KBM-7 (cell line): ENCODE measurements around the gene SIK3.

Experiments used
- DNase-seq: peaks from one replicate; pipeline ENCODE4 v3.0.0-alpha.2; 2015
- in situ Hi-C: fragments of 300-500 bp; cut with MboI; formaldehyde crosslinking; loops from 2 replicates; pipeline ENCODE4 v1.14.3; 2020; ENCODE audit warnings: low sequenced_read_pairs, low pct_unique_long_range_greater_than_20kb, mixed read lengths

SIK3 gene

DNA sequence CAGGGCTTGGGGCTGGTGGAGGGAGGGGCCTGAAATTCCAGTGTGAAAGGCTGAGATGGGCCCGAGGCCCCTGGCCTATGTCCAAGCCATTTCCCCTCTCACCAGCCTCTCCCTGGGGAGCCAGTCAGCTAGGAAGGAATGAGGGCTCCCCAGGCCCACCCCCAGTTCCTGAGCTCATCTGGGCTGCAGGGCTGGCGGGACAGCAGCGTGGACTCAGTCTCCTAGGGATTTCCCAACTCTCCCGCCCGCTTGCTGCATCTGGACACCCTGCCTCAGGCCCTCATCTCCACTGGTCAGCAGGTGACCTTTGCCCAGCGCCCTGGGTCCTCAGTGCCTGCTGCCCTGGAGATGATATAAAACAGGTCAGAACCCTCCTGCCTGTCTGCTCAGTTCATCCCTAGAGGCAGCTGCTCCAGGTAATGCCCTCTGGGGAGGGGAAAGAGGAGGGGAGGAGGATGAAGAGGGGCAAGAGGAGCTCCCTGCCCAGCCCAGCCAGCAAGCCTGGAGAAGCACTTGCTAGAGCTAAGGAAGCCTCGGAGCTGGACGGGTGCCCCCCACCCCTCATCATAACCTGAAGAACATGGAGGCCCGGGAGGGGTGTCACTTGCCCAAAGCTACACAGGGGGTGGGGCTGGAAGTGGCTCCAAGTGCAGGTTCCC lies 268.6 kb downstream of the SIK3 start, which contains the start of gene APOC3:
Gene APOC3 (plus strand): TSS at position 383 of the 659 bp plus-strand sequence. CDS start 676 bp downstream, outside the sequence.
- DNase-seq, result no peak
- in situ Hi-C loops, result no loop called here

DNA sequence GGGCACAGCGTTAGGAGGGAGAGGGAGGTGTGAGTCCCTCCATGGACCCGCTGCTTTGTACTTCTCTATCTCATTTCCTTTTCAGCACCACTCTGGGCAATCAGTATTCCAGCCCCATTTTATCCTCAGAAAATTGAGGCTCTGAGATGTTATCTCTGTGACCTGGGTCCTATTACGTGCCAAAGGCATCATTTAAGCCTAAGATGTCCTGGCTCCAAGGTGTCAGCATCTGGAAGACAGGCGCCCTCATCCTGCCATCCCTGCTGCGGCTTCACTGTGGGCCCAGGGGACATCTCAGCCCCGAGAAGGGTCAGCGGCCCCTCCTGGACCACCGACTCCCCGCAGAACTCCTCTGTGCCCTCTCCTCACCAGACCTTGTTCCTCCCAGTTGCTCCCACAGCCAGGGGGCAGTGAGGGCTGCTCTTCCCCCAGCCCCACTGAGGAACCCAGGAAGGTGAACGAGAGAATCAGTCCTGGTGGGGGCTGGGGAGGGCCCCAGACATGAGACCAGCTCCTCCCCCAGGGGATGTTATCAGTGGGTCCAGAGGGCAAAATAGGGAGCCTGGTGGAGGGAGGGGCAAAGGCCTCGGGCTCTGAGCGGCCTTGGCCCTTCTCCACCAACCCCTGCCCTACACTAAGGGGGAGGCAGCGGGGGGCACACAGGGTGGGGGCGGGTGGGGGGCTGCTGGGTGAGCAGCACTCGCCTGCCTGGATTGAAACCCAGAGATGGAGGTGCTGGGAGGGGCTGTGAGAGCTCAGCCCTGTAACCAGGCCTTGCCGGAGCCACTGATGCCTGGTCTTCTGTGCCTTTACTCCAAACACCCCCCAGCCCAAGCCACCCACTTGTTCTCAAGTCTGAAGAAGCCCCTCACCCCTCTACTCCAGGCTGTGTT lies 269.4 kb downstream of the SIK3 start:
- no peak for DNase-seq
- in situ Hi-C loops, result no loop called here

DNA sequence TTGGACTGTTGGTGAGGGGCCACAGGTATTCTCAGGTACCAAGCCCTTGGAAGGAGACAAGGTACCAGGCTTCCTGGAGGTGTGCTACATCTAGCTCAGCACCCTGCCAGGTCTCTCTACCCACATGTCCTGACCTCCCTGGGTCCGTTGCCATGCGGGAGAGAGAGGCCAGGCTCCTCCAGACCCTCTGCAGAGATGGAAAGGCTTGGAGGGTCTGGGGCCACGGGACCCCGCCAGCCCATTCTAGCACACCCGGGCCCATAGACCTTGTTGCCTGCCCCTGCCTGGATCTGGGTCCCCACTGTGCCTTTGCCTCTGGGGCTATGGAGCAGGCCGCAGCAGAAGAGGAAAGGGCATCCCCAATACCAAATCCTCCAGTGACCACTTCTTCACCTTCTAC lies 270.8 kb downstream of the SIK3 start:
- in situ Hi-C loops, result no loop called here
- DNase-seq, result no peak

DNA sequence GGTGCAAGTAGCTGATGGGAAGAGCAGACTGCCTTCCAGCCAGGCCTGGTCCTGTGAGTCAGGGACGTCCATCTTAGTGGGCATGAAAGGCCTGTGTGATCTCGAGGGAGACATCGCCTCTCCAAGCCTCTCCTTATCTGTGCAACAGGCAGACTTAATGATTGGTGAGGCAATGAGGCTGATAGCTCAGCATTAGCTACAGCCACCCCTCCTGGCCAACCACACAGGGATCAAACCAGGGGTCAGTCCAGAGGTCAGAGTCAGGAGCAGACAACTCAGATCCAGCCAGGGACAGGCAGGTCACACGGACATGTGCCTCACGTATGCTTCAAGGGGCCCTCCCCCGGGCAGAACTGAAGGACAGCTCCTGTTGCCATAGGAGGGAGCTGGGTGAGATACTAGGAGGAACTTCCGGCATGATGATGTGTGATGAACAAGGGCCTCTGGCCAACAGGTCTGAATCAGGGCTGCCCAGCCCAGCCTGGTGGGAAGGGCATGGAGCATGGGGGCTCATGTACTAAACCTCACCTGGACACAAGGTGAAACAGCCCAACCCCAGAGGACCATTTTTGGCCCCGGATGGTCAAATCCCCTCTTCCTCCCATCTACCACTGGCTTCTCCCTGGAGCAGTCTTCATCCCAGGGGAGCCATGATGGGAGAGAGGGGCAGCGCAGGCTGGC lies 271.3 kb downstream of the SIK3 start:
- in situ Hi-C loops, result no loop called here
- no peak for DNase-seq

DNA sequence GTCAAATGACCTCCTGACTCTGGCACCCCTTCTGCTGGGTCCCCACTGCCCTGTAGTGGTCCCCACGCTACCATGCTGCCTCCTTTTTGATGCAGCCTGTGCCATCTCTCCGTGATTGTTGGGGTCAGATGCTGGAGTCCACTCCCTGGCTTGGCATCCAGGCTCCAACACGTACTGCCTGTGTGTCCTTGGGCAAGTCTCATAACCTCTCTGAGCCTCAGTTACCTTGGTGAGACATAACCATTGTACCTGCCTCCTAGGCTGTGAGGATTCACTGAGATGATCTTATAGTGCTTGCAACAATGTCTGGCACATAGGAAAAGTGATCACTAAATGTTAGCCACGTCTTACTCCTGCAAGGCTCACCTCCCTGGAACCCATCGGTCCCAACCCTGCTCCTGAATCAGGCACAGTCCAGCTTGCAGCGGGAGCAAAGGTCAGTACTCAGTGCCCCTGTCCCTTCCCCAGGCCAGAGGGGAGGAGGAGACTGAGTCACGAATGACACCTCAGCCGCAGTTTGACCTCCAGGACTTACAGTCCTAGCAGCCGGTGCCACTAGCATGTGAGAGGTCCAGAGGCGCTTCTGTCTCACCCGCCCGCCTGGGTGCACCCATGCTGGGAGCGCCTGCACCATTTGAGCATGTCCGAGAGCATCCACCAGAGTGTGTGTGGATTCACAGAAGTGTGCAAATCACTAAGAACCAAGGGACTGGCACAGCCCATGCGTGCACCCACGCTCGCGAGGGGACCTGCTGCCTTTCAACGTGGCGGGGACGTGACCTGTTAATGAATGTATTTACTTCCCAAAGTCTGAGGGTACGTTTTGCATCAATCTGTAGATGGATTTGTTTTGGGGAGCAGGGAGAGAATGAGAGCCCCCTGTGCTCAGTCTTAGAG lies 272.1 kb downstream of the SIK3 start:
- in situ Hi-C loops, result no loop called here
- no peak for DNase-seq

DNA sequence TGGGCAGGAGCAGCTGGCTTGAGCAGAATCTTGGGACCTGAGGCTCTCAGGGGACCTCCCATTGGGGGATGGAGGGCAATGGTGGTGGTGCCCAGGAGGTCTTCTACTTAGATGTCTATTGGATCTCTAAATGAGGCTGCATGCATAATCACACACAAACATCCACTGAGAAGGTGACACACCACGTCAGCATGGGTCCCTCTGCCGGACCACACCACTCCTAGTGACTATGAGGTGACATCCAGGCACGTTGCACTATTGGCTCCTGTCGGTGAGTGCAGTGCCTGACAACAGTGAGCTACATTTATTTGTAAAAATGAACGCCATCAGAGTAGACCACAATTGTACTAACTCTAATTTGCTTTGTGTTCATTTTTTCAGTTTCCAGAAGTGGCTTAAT lies 272.8 kb downstream of the SIK3 start:
- in situ Hi-C loops, result no loop called here
- no peak for DNase-seq

DNA sequence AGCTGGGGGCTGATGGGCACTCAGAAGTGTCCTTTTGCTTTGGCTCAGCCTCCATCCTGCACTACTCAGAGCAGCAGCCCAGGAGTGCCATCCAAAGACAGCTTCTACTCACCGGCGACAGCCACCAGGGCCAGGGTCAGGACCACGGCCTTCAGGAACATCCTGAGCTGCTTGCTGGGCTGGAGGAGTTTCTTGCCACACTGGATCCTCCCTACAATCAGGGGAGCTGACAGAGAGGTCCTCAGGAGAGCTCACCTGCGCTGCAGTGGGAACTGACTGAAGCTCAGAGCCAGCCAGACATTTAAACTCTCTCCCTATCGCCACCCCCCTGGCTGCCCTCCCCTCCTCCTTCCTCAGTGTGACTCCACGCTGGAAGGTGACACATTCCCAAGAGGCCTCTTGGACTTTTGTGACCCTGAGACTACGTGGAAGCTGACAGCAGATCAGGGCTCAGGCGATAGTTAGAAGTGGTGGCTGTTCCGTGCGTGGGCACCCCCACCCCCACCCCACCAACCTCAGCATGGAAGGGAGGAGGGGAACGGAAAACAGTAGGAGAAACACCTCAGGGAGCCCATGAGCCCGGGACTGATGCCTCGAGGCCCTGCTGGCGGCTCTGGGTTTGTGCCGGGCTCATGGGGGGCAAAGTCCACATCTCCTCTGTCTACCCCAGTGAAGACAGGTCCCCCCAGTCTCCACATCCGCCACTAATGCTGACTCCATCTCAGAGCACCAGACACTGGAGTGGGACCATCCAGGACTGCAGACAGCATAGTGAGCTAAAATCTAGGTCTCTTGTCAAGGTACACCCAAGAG lies 275.0 kb downstream of the SIK3 start, which contains the start of gene APOA4:
Gene APOA4 (minus strand): TSS at position 274 of the 813 bp plus-strand sequence. CDS start 113 bp downstream, at position 161.
- in situ Hi-C loops, result no loop called here
- DNase-seq, result no peak

DNA sequence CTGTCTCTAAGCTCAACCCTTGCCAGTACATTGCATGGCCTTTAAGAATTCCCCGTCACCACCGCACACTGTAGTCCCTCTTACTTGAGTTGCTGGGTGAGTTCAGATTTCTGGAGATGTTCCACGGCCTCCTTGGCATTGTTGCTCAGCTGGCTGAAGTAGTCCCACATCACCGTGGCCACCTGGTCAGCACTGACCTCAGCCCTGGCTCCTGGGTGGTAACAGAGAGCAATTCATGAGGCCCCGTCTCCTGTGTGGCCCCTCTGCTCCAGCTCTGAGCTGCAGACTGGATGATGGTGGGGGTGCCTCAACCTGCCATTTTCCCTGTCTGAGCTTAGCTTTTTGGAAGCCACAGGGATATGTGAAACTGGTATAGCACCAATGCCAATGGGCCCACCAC lies 275.7 kb downstream of the SIK3 start:
- no peak for DNase-seq
- in situ Hi-C loops, result no loop called here

DNA sequence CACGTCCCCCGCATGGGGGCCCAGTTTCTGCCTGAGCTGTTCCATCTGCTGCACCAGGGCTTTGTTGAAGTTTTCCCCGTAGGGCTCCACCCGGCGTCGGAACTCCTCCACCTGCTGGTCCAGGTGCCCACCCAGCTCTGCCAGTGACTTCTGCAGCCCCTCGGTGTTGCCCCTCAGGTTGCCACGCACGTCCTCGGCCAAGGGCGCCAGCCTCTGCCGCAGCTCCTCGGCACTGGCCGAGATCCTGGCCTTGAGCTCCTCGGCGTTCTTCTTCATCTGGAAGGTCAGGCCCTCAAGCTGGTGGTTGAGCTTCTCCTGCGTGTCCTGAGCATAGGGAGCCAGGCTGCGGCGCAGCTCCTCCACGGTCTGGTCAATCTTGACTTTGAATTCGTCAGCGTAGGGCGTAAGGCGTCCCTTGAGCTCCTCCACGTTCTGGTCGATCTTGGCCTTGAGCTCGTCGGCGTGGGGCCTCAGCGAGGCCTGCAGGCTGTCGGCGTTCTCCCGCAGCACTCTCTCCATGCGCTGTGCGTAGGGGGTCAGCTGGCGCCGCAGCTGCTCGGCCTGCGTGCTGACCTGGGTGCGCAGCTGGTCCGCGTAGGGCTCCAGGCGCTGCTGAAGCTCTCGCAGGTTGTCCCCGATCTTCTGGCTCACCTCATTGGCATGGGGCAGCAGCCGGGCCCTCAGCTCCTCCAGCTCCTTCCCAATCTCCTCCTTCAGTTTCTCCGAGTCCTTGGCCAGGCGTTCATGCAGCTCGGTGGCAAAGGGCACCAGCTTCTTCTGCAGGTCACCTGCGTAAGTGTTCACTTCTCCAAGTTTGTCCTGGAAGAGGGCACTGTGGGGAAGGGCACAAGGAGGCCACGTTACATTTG lies 276.9 kb downstream of the SIK3 start:
- no peak for DNase-seq
- in situ Hi-C loops, result no loop called here

DNA sequence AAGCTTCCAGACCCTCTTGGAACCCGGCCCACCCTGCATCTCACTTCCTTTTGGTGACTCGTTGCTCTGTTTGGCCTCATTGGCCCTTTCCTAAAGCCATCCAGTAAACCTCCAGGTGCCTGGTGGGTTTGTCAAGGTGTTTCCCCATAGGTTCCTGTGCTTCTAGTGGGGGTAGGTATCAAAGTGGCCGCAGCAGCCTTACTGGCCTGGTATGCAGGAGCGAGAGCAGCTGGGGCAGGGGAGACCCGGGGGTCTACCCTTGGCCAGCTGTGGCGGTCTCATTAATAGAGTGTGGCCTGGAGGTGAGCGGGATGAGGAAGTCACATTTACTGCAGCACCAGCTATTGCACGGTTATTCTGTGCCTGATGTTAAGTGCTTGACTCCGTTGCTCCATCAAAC lies 279.2 kb downstream of the SIK3 start:
- no peak for DNase-seq
- in situ Hi-C loops, result no loop called here

DNA sequence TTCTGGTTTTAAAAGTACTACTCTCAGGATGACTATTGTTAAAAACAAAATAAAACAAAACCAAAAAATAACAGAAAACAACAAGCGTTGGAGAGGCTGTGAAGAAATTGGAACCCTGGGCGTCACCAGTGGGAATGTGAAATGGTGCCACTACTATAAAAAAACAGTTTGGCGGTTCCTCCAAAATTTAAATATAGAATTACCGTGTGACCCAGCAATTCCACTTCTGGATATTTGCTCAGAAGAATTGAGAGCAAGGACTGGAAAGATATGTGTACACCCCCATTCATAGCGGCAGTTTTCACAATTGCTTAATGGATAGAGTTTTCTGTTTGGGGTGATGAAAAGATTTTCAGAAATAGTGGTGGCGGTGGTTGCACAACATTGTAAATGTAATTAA lies 283.7 kb downstream of the SIK3 start:
- no peak for DNase-seq
- in situ Hi-C loops, result no loop called here

DNA sequence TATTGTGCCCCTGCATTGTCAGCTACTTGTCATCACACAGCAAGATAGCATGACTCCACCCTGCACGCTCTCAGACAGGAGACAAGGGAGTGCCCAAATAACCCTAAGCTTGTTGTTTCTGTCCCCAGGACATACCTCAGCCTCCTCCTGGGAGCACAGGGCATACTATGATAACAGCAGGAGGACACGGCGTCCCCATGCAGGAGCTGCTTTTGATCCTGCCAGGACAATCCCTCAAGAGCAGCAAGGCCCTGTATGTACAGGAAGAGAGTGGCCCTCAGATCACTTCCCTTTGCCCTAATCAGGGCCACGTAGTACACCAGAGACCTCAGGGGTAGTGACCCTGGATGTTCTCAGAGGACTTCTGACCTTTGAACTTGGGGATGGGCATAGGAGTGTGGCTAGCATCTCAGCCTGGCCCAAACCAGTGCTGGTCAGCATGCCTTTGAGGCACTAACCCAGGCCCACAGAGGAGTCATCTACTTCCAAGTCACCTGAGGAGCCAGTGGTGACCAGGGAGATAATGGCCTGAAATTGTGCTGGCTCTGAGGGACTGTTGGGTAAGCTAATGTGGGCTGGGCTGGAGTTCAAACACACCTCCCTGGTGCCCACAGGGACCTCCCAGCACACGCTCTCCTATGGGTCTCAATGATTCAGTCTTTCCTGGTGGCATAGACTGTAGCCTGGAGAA lies 284.3 kb downstream of the SIK3 start:
- in situ Hi-C loops, result no loop called here
- no peak for DNase-seq

DNA sequence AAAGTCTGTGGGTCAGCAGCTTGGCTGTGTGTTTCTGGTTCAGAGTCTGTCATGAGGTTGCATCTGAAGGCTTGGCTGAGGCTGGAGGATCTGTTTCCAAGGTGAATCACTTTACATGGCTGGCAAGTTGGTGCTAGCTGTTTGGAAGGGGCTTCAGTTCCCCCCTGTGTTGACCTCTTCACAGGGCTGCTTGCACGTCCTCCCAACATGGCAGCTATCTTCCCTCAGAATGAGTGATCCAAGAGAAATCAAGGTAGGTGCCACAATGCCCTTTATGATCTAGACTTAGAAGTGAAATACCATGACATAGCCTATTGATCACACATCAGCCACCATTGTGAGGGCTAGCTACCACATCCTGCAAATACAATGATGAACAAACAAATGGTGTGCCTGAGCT lies 285.1 kb downstream of the SIK3 start:
- in situ Hi-C loops, result no loop called here
- no peak for DNase-seq

DNA sequence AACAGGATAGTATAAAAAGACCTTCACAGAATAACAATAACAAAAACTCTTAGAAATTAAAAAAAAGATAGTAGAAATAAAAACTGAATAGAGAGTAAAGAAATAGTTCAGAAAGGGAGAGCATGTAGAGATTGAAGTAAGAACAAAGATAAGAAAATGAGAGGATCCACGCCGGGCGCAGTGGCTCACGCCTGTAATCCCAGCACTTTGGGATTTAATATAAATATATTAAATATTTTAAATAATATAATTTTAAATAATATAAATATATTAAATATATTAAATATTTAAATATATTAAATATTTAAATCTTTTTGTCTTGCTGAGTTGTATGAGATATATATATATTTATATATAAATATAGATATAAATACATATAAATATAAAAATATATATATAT lies 286.1 kb downstream of the SIK3 start:
- DNase-seq, result no peak
- in situ Hi-C loops, result no loop called here

DNA sequence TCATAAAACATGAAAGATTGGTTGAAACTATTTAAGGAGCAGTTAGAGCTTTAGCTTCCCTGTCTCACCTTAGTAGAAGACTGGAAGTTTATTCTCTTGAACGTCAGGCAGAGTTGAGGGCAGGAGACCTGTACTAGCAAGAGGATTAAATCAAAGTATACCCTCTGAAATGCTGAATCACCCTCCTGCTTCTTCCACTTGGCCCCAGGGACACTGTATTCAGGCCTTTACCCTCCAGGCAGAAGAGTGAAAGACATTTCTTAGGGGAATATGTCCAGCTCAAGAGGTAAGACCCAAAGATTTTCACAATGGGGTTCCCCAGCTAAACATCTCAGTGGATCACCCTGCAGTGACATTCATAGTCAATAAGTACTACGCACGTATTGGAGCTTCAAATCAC lies 287.0 kb downstream of the SIK3 start:
- no peak for DNase-seq
- in situ Hi-C loops, result no loop called here

DNA sequence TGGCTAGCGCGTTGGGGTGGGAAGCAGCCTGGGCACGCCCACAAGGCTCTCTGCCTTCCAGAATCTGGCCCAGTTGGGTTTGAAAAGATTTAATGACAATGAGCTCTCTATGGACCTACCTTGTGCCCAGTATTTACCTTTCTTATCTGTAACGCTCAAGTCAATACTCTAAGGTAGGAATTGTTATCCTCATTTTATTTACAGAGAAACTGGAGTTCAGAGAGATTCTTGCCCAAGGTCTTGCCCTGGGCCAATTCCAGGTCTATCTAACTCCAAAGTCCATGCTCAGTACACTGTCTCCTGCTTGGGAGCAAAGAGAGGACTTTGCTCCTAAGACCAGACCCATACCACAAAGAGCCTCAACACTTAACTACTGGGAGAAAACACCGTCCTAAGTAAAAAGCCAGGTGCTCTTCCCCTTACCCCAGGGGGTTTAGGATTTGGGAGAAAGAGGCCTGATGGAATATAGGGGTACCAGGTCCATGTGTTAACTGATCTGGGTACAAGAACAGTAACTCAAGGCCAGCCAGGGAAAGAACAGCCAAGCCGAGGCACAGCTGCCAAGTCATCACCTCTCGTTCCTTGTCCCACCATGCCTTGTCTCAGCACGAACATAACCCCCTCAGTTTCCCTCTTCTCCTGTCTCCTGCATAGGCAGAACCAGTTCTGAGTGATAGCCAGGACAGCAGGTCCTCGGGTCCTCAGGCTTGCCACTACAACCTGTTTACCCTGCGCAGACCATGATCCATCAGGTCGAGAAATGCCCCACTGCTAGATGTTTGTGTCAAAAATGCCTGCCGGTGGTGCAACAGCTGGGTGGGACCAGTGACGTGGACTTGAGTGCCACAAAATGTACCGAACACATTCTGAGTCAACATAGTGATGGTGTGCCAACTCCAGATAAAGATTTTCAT lies 289.7 kb downstream of the SIK3 start:
- no peak for DNase-seq
- in situ Hi-C loops, result no loop called here
